GM23248 (cell line): ENCODE measurements around the gene MORC1.

Experiments used
- EZH2 ChIP-seq: fragments of 200-600 bp; sonication (generic); IDR thresholded peaks from 2 replicates; pipeline ENCODE4 v1.6.1; 2018; ENCODE audit warnings: antibody characterized with exemption, mild to moderate bottlenecking; ENCODE audit not compliant: insufficient read depth, poor library complexity, severe bottlenecking
- EZH2phosphoT487 ChIP-seq: fragments of 200-600 bp; sonication (generic); IDR thresholded peaks from 2 replicates; pipeline ENCODE4 v1.6.1; 2018; ENCODE audit warnings: antibody characterized with exemption, moderate library complexity, mild to moderate bottlenecking, low read depth; ENCODE audit not compliant: insufficient read depth

DNA sequence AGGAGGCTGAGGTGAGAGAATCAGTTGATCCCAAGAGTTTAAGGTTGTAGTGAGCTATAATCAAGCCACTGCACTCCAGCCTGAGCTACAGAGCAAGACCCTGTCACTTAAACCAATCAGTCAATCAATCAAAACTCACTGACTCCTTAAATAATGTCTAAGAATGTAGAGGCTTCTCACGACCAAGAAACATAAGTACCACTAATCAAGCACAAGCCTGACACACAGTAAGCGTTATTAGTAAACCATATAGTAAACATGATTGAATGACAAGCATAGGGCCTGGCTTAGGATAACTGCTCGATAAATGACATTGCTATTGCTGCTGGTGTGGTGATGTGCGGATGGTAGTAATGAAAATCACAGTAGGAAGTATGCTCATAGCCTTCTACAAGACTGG, 48.0 kb upstream of the MORC1 start:
- TF ChIP-seq EZH2 = no peak
- no peak for TF ChIP-seq EZH2phosphoT487
